GM19455 (cell line): ENCODE measurements around the gene PRKG2.

ENCODE experiments used
- ATAC-seq: cut with Tn5 transposase; IDR thresholded peaks from one replicate; pipeline ENCODE4 v1.9.1; 2021; ENCODE audit not compliant: unreplicated experiment

PRKG2 gene

GRCh38 chr4:81042578-81043365, 172.2 kb downstream of the PRKG2 start:
- ATAC-seq: no peak

- no peak for ATAC-seq
Observed at GRCh38 chr4:81040012-81040659, 174.9 kb downstream of the PRKG2 start.

- no peak for ATAC-seq
Observed at GRCh38 chr4:81039351-81039972, 175.6 kb downstream of the PRKG2 start.

GRCh38 chr4:81038636-81039350, 176.2 kb downstream of the PRKG2 start:
- no peak for ATAC-seq
